Activated CD4-positive, alpha-beta T cell treated with anti-CD3 and anti-CD28 coated beads, Interleukin-2, amount 50 U/mL, for 24 hours (primary cell): ENCODE data around the gene RNF19B.
"Not testable (repeated sequence)": the region's sequence is repeated elsewhere in the genome, so short reads cannot be mapped to it uniquely, and the experiment has no call there.

Experiments
- DNase-seq, 2 donors: peaks; one replicate each; pipeline ENCODE4 v3.0.0-alpha.2; 2020; ENCODE audit warnings: low read depth in 1 of 2, low spot score in 1 of 2

The RNF19B gene

GRCh38 chr1:32933742-32934322, 30.8 kb downstream of the RNF19B start:
- DNase-seq = no peak

- DNase-seq = no peak
These were observed 32.8 kb downstream of the RNF19B start for GRCh38 chr1:32931760-32932159.

GRCh38 chr1:32929366-32929765, 35.2 kb downstream of the RNF19B start:
- DNase-seq = no peak

DNA sequence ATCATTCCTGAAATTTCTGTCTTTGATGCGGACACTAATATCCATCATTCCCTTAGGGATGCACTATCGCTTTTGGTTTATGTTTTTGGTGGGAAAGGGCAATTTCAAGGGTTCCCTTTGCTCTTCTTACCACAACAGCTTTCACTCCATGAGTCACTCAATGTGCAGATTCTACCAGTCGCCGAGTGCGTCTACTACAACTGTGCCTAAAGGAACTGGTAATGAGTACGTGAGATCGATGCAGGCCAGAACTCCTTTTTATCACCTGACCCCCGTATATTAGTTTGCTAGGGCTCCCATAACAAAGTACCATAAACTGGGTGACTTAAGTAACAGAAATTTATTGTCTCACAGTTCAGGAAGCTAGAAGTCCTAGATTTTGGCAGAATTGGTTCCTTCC, 35.9 kb downstream of the RNF19B start:
- no peak for DNase-seq

GRCh38 chr1:32928285-32928684, 36.3 kb downstream of the RNF19B start:
- no peak for DNase-seq

GRCh38 chr1:32927441-32927840, 37.2 kb downstream of the RNF19B start:
- no peak for DNase-seq

DNA sequence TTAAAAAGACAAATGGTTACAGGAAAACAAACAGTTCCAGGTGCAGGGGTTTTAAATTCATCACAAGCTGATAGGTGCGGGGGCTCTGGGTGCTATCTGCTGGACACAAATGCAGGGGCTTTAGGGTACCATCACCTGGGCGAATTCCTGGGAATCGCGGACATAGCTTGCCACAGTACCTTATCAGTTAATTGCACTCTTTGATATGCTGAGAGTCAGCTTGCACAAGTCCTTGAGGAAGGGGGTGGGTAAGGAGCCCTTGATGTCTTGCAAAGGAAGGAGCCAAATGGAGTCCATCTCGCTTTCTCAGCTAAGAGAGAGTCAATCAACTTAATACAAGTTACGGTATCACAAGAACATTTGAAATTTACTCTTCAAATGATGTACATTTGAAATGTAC, 38.0 kb downstream of the RNF19B start:
- no peak for DNase-seq

DNA sequence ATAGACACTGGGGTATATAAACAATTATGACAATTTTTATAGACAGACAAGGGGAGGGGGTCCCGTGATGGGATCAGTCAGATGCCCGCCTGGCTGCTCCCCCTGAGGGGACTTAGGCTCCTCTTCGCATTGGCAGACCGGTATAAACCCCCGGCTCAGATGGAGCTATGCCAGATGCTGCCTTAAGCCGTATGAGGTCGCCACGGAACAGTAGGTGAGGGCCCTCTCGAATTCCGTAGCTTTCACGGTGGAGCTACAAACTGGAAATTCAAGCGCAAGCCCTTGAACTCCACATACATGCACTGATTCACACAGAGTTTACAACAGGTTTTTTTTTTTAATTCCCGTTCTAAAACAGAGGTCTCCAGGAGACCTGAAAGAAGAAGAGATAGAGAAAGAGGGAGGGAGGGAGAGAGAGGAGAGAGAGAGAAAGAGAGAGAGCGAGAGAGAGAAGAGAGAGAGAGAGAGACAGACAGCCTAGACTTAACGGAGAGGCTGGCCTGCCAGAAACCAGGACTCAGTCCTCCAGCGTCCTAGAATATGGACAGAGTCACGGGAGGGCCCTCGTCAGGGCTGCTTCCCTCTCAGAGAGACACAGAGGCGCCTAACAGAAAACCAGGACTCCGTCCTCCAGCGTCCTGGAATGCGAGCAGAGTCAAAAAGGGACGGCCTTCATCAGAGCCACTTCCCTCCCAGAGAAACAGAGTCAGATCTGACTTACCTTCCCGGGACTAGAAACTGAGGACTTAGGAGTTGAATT, 39.0 kb downstream of the RNF19B start:
- no peak for DNase-seq

DNA sequence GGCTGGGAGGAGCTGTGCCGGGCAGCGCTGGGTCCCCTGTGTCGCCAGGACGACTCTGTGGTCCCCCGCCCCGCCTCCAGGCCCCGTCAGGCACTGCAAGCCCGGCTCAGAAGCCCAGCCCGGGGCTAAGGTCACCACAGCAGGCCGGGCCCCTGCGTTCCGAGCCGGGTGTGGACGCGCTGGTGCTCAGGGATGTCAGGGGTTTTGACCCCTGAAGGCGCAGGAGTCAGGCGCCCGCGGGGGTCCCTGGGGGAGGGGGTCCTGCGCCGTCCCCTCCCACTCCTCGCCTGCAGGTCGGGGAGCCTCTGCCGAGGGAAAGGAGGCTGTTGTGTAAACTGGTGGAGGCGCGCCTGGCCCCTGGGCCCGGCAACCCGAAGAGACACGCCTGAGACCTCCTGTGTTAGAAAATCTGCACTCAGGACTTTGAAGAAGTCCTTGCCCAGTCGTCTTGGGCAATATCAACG, 39.7 kb downstream of the RNF19B start:
- no peak for DNase-seq

- DNase-seq = no peak
These were observed 43.8 kb downstream of the RNF19B start for GRCh38 chr1:32920833-32921232.

DNA sequence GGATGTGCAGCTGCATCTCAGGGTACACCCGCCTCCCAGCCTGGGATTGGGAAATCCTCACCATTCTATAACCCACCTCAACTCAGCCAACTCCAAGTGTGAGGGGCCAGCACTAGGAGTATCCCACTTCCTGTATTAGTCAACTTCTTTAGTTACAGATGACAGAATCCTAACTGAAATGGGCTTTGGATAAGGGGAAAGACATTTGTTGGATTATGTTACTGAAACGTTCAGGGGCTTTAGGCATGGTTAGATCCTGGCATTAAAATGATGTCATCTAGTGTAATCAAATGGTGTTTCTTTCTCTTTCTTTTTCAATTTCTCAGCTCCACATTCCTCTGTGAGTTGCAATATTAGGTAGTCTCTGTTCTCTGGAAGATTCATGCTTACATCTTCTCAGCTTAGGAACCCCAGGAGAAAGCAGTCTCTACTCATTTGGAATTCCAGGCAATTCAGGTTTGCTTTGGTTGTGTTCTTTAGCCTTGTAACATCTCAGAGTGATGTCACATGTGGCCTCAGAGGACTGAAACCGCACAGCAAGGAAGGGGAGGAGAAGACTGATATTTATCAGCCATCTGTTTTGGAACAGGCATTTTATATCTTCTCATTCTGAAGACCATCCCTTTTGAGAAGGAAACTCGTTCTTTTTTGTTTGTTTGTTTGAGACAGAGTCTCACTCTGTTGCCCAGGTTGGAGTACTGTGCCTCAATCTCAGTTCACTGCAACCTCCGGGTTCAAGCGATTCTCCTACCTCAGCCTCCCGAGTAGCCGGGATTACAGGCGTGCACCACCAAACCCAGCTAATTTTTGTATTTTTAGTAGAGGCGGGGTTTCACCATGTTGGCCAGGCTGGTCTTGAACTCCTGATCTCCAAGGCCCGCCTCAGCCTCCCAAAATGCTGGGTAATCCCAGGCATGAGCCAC, 44.5 kb downstream of the RNF19B start:
- no peak for DNase-seq

DNA sequence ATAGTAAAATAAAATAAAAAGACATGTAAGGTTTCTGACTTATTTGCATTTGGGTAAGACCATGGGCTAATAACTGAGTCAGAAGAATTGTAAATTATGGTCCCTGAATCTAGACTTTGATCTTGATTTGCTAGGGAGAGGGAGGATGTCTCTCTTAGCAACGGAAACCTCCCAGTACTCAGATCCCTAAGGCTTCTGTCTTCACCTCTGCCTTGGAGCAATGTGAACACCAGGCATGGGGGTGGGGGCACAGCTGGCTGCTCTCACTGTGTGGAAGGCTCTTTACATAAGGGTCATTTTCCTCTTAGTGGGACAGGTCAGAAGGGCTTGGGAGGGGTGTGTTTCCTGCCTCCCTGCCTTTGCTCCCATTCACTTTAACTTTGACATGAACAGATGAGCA, 46.4 kb downstream of the RNF19B start:
- DNase-seq = no peak

GRCh38 chr1:32917521-32917920, 47.1 kb downstream of the RNF19B start:
- no peak for DNase-seq

GRCh38 chr1:32915766-32916706, 48.6 kb downstream of the RNF19B start:
- DNase-seq = no peak

GRCh38 chr1:32910319-32910718, 54.3 kb downstream of the RNF19B start:
- DNase-seq = no peak

GRCh38 chr1:32907435-32907834, 57.2 kb downstream of the RNF19B start:
- DNase-seq = no peak

GRCh38 chr1:32906654-32907053, 58.0 kb downstream of the RNF19B start:
- no peak for DNase-seq

- not testable (repeated sequence) for DNase-seq
These were observed 59.0 kb downstream of the RNF19B start for GRCh38 chr1:32905588-32905987.

- no peak for DNase-seq
These were observed 59.8 kb downstream of the RNF19B start for GRCh38 chr1:32904797-32905196.

DNA sequence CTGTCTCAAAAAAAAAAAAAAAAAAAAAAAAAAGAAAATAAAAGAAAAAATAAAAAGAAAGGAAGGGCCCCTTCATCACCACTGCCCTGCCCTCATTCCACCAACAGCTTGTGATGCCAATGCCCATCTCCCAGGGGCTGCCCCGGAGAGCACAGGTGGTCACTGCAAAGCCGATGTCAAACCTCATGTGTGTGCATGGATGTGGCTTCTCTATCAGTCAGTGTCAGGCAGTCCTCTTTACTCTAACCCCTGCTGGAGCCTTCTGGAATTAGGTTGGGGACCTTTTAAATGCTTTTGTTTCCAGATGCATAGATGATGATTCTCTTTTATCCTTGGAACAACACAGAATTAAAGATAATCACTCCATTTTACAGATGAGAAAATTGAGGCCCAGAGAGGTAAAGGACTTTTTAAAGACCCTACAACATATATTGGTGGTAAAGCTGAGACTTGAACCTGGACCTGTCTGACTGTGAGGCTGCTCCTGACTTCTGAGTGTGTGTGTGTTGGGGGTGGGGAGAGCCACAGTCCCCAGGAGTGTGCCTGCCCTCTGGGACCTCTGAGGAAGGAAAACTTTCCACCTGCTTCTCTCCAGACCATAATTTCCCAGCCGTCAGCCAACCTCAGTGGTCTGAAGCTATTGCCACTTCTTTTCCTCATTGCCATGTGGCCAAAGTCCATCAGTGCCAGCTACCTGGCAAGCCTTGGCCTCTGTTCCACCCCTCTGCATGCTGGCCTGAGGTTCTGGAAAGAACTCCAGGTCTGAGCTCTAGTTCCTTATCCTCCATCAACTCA, 60.4 kb downstream of the RNF19B start:
- no peak for DNase-seq
